Mesenchymal stem cell (in vitro differentiated cells and primary cell): ENCODE results near the gene POMC.
A peak's percentile ranks its signal among the peaks of the same experiment; 100 is the strongest.

Experiments used
- DNase-seq: peaks from one replicate; pipeline ENCODE4 v3.0.0-alpha.2; 2013
- H2AFZ ChIP-seq: one replicate; pipeline ENCODE4 v1.6.1; 2013; ENCODE audit warnings: low read depth, mild to moderate bottlenecking, control low read depth, inconsistent platforms, low read length, moderate library complexity
- H2AK5ac ChIP-seq: 2 replicates; pipeline ENCODE4 v1.6.1; 2013; ENCODE audit warnings: low read length, moderate library complexity, mild to moderate bottlenecking, inconsistent platforms; ENCODE audit not compliant: severe bottlenecking
- H2BK120ac ChIP-seq: one replicate; pipeline ENCODE4 v1.6.1; 2013; ENCODE audit warnings: low read depth, mild to moderate bottlenecking, inconsistent platforms, low read length, moderate library complexity
- H2BK12ac ChIP-seq, 2 experiments: one replicate each; pipeline ENCODE4 v1.6.1; 2013; ENCODE audit warnings: inconsistent platforms in 2 of 2, low read length in 2 of 2, mild to moderate bottlenecking in 2 of 2, moderate library complexity in 2 of 2, control low read depth in 1 of 2
- H2BK15ac ChIP-seq: one replicate; pipeline ENCODE4 v1.6.1; 2013; ENCODE audit warnings: mild to moderate bottlenecking, low read depth, inconsistent platforms; ENCODE audit not compliant: poor library complexity, severe bottlenecking
- H2BK5ac ChIP-seq: 2 replicates; pipeline ENCODE4 v1.6.1; 2013; ENCODE audit warnings: low read depth, mild to moderate bottlenecking, low read length, control low read depth, inconsistent platforms; ENCODE audit not compliant: poor library complexity, severe bottlenecking
- H3K14ac ChIP-seq, 2 experiments: one replicate each; pipeline ENCODE4 v1.6.1; 2013; ENCODE audit warnings: inconsistent platforms in 2 of 2, low read length in 2 of 2, control low read depth in 1 of 2, mild to moderate bottlenecking in 1 of 2, moderate library complexity in 1 of 2
- H3K18ac ChIP-seq, 2 experiments: one replicate each; pipeline ENCODE4 v1.6.1; 2013; ENCODE audit warnings: inconsistent platforms in 2 of 2, low read length in 2 of 2, control low read depth in 1 of 2, low read depth in 1 of 2, mild to moderate bottlenecking in 1 of 2
- H3K23ac ChIP-seq, 2 experiments: one replicate each; pipeline ENCODE4 v1.6.1; 2013; ENCODE audit warnings: inconsistent platforms in 2 of 2, low read length in 2 of 2, mild to moderate bottlenecking in 2 of 2, moderate library complexity in 2 of 2, control low read depth in 1 of 2
- H3K27ac ChIP-seq: 2 replicates; pipeline ENCODE4 v1.5.1; 2013; ENCODE audit warnings: mild to moderate bottlenecking, moderate library complexity, low read length, control low read depth, inconsistent platforms; ENCODE audit not compliant: poor library complexity, severe bottlenecking
- H3K27me3 ChIP-seq, 2 experiments: 2 replicates each; pipeline versions ENCODE4 v1.6.1 to v1.7.0; 2013; ENCODE audit warnings: low read length in 2 of 2, mild to moderate bottlenecking in 2 of 2, moderate library complexity in 2 of 2, control low read depth in 1 of 2, inconsistent platforms in 1 of 2; ENCODE audit not compliant: control insufficient read depth in 1 of 2, insufficient read depth in 1 of 2
- H3K36me3 ChIP-seq, 2 experiments: 2 replicates each; pipeline versions ENCODE4 v1.6.1 to v1.7.0; 2013; ENCODE audit warnings: low read length in 2 of 2, control low read depth in 1 of 2, inconsistent platforms in 1 of 2, low read depth in 1 of 2, mild to moderate bottlenecking in 1 of 2; ENCODE audit not compliant: insufficient read depth in 2 of 2, control insufficient read depth in 1 of 2
- H3K4ac ChIP-seq, 2 experiments: one replicate each; pipeline ENCODE4 v1.6.1; 2013; ENCODE audit warnings: inconsistent platforms in 2 of 2, low read length in 2 of 2, mild to moderate bottlenecking in 2 of 2, moderate library complexity in 2 of 2, control low read depth in 1 of 2, low read depth in 1 of 2
- H3K4me1 ChIP-seq: 2 replicates; pipeline ENCODE4 v1.6.1; 2013; ENCODE audit warnings: low read depth, low read length, control low read depth; ENCODE audit not compliant: control insufficient read depth, insufficient read depth
- H3K4me2 ChIP-seq: 2 replicates; pipeline ENCODE4 v1.6.1; 2013; ENCODE audit warnings: low read length, mild to moderate bottlenecking, inconsistent platforms; ENCODE audit not compliant: poor library complexity, severe bottlenecking
- H3K4me3 ChIP-seq, 2 experiments: 2 replicates each; pipeline versions ENCODE4 v1.5.1 to v1.7.0; 2013; ENCODE audit warnings: low read length in 2 of 2, mild to moderate bottlenecking in 2 of 2, control low read depth in 1 of 2, low read depth in 1 of 2; ENCODE audit not compliant: insufficient read depth in 1 of 2
- H3K79me1 ChIP-seq: replicated peaks from 2 replicates; pipeline ENCODE4 v1.6.1; 2013; ENCODE audit warnings: mild to moderate bottlenecking, control low read depth, low read length, inconsistent platforms; ENCODE audit not compliant: poor library complexity, severe bottlenecking
- H3K9ac ChIP-seq: 2 replicates; pipeline ENCODE4 v1.7.0; 2013; ENCODE audit warnings: mild to moderate bottlenecking, low read length, moderate library complexity
- H3K9me3 ChIP-seq: 2 replicates; pipeline ENCODE4 v1.7.0; 2013; ENCODE audit warnings: mild to moderate bottlenecking, low read length; ENCODE audit not compliant: control insufficient read depth
- H4K8ac ChIP-seq: one replicate; pipeline ENCODE4 v1.6.1; 2013; ENCODE audit warnings: inconsistent platforms, mild to moderate bottlenecking, low read length, moderate library complexity
- H4K91ac ChIP-seq: one replicate; pipeline ENCODE4 v1.6.1; 2013; ENCODE audit warnings: mild to moderate bottlenecking, low read length, inconsistent platforms
- WGBS: methylation state at CpG from one replicate; pipeline ENCODE4 v1.1.7; 2013; ENCODE audit warnings: mixed read lengths; 5-methylcytosine and 5-hydroxymethylcytosine counted together

POMC gene

GRCh38 chr2:25173719-25174118 is 5.3 kb upstream of the POMC start:
- no peak overlapping the region for H3K27ac ChIP-seq
- peaks cover 5% of the 10 kb centered on the region for H3K9me3 ChIP-seq
- no peak overlapping the region for H3K14ac ChIP-seq
- no peak overlapping the region for H4K8ac ChIP-seq
- no peak overlapping the region for H2BK12ac ChIP-seq
- WGBS: 85% methylated on average over 5 of the region's 5 CpGs
- no peak overlapping the region for H2BK15ac ChIP-seq
- H3K36me3 ChIP-seq: no peaks in the 10 kb centered on the region
- DNase-seq: no peak
- H3K27me3 ChIP-seq: peaks cover 54 to 69% of the 10 kb centered on the region in 2 experiments
- no peak overlapping the region for H4K91ac ChIP-seq
- no peak overlapping the region for H2BK120ac ChIP-seq
- no peak overlapping the region for H2BK5ac ChIP-seq
- H2AFZ ChIP-seq: no peak overlapping the region
- H3K79me1 ChIP-seq: no peaks in the 10 kb centered on the region
- H3K4me3 ChIP-seq: no peak overlapping the region
- H3K9ac ChIP-seq: no peak overlapping the region
- no peak overlapping the region for H3K18ac ChIP-seq
- no peak overlapping the region for H3K4ac ChIP-seq
- H3K4me2 ChIP-seq: no peak overlapping the region
- no peak overlapping the region for H2AK5ac ChIP-seq
- peaks cover under 1% of the 10 kb centered on the region for H3K4me1 ChIP-seq
- H3K23ac ChIP-seq: no peak overlapping the region

GRCh38 chr2:25170888-25171287 is 2.5 kb upstream of the POMC start:
- Histone ChIP-seq H3K18ac (no peak overlapping the region), H3K23ac (no peak overlapping the region), H3K36me3 (no peaks in the 10 kb centered on the region), H3K27ac (no peak overlapping the region), H2BK12ac (no peak overlapping the region), H3K27me3 (peaks cover 68 to 75% of the 10 kb centered on the region in 2 experiments), H2AFZ (no peak overlapping the region), H3K9me3 (peaks cover 5% of the 10 kb centered on the region), H4K8ac (no peak overlapping the region), H4K91ac (no peak overlapping the region), H3K4me1 (peaks cover 10% of the 10 kb centered on the region), H3K4ac (no peak overlapping the region), H3K79me1 (no peaks in the 10 kb centered on the region), H3K14ac (no peak overlapping the region), H3K4me2 (no peak overlapping the region), H2BK5ac (no peak overlapping the region), H2AK5ac (no peak overlapping the region), H2BK120ac (no peak overlapping the region), H2BK15ac (no peak overlapping the region), H3K4me3 (no peak overlapping the region), H3K9ac (no peak overlapping the region)
- no peak for DNase-seq
- 78% methylated on average over 3 of the region's 7 CpGs for WGBS

GRCh38 chr2:25169073-25169470 is 692 bp upstream of the POMC start:
- Histone ChIP-seq H2BK5ac (no peak overlapping the region), H2AK5ac (no peak overlapping the region), H3K4ac (no peak overlapping the region), H2BK15ac (no peak overlapping the region), H2AFZ (no peak overlapping the region), H4K91ac (no peak overlapping the region), H3K36me3 (no peaks in the 10 kb centered on the region), H3K4me2 (no peak overlapping the region), H3K27ac (no peak overlapping the region), H2BK12ac (no peak overlapping the region), H3K23ac (no peak overlapping the region), H4K8ac (no peak overlapping the region), H2BK120ac (no peak overlapping the region), H3K18ac (no peak overlapping the region), H3K4me3 (no peak overlapping the region), H3K14ac (no peak overlapping the region), H3K79me1 (no peaks in the 10 kb centered on the region), H3K9ac (no peak overlapping the region), H3K27me3 (peaks cover 73 to 80% of the 10 kb centered on the region in 2 experiments), H3K4me1 (peaks cover 10% of the 10 kb centered on the region), H3K9me3 (peaks cover 5% of the 10 kb centered on the region)
- 50% methylated on average over 1 of the region's 2 CpGs for WGBS
- no peak for DNase-seq

- H3K79me1 ChIP-seq: no peaks in the 10 kb centered on the region
- no peak overlapping the region for H2BK15ac ChIP-seq
- no peak overlapping the region for H4K91ac ChIP-seq
- 38% methylated on average over 9 of the region's 10 CpGs for WGBS
- no peak overlapping the region for H2BK5ac ChIP-seq
- H2AFZ ChIP-seq: no peak overlapping the region
- H2BK12ac ChIP-seq: no peak overlapping the region
- peak overlapping the region in 1 of 2 experiments; percentile 51 for H3K23ac ChIP-seq
- H3K18ac ChIP-seq: no peak overlapping the region
- no peak overlapping the region for H3K4me2 ChIP-seq
- no peak overlapping the region for H4K8ac ChIP-seq
- H3K4me1 ChIP-seq: peaks cover 10% of the 10 kb centered on the region
- no peak overlapping the region for H2BK120ac ChIP-seq
- H3K4ac ChIP-seq: no peak overlapping the region
- H3K36me3 ChIP-seq: no peaks in the 10 kb centered on the region
- H3K14ac ChIP-seq: no peak overlapping the region
- peaks cover 84 to 87% of the 10 kb centered on the region in 2 experiments for H3K27me3 ChIP-seq
- no peak overlapping the region for H3K27ac ChIP-seq
- H3K9me3 ChIP-seq: peaks cover 5% of the 10 kb centered on the region
- H2AK5ac ChIP-seq: no peak overlapping the region
- no peak for DNase-seq
- no peak overlapping the region for H3K9ac ChIP-seq
- no peak overlapping the region for H3K4me3 ChIP-seq
Measured at GRCh38 chr2:25165992-25166875, 2.1 kb downstream of the POMC start.
